ENCODE results near the gene ITGA6.

ITGA6 gene

DNA sequence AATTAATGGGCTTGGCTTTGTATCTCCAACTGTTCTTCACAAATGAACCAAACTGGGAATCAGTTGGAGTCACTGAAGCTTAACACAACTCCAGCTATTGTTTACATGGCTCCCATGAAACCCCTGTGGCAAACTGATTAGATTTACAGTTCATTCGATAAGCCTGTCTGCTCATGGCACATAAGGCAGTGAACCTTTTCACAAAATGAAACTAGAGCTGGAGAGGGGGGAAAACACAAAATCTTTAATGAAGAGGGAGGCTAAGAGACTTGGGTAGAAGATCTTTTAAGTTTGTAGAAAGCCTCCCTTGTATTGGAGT, 11.6 kb upstream of the ITGA6 start:
- H4K91ac ChIP-seq (ENCODE audit: low read depth, low read length, poor library complexity) = no peak overlapping the region
- H3K4me2 ChIP-seq (ENCODE audit: insufficient read depth, low read length, poor library complexity, severe bottlenecking) = no peak overlapping the region
- no peak overlapping the region for H3K23ac ChIP-seq (ENCODE audit: low read depth, low read length, poor library complexity)
- no peak overlapping the region for H2BK12ac ChIP-seq (ENCODE audit: low read length)
- no peak overlapping the region for H2BK5ac ChIP-seq (ENCODE audit: low read length)
- H3K4me3 ChIP-seq (ENCODE audit: low read length in 2 of 2) = no peak overlapping the region
- peaks cover 0 to 2% of the 10 kb centered on the region in 2 donors for H3K9me3 ChIP-seq (replicated peaks in 1 of 2; ENCODE audit: control insufficient read depth in 2 of 2, insufficient read depth in 1 of 2, low read depth in 1 of 2, low read length in 2 of 2)
- no peak overlapping the region for H2BK15ac ChIP-seq (ENCODE audit: low read length)
- no peak overlapping the region for H3K18ac ChIP-seq (ENCODE audit: low read length)
- no peaks in the 10 kb centered on the region for H3K27me3 ChIP-seq (ENCODE audit: control insufficient read depth in 3 of 3, insufficient read depth in 3 of 3, low read depth in 1 of 3, low read length in 3 of 3)
- no peak overlapping the region for H2AK5ac ChIP-seq (ENCODE audit: low read depth, low read length)
- H3K36me3 ChIP-seq (replicated peaks in 1 of 2; ENCODE audit: control insufficient read depth in 2 of 2, insufficient read depth in 2 of 2, low read length in 2 of 2) = no peaks in the 10 kb centered on the region
- WGBS, 2 donors (ENCODE audit: extremely low coverage in 2 of 2, insufficient read length in 2 of 2, insufficient replicate concordance in 1 of 2) = no CpG with 5 or more reads among the region's 1 CpG
- no peak overlapping the region for H4K8ac ChIP-seq (ENCODE audit: low read depth, low read length)
- H3K79me1 ChIP-seq (ENCODE audit: low read depth, low read length) = no peaks in the 10 kb centered on the region
- no peak overlapping the region for H3K14ac ChIP-seq (ENCODE audit: low read length)
- H3K27ac ChIP-seq (replicated peaks; ENCODE audit: low read length) = no peak overlapping the region
- H2AFZ ChIP-seq (ENCODE audit: low read length) = peak overlapping the region; percentile 61
- no peak for DNase-seq (ENCODE audit: low spot score)
- no peak overlapping the region for H3K9ac ChIP-seq (ENCODE audit: low read depth, low read length, poor library complexity)
- no peak overlapping the region for H3K4ac ChIP-seq (ENCODE audit: low read length)
- no peak overlapping the region for H2BK120ac ChIP-seq (ENCODE audit: low read depth, low read length)
- peaks cover 5% of the 10 kb centered on the region in 2 donors for H3K4me1 ChIP-seq (ENCODE audit: control insufficient read depth in 2 of 2, insufficient read depth in 1 of 2, low read depth in 1 of 2, low read length in 2 of 2)

DNA sequence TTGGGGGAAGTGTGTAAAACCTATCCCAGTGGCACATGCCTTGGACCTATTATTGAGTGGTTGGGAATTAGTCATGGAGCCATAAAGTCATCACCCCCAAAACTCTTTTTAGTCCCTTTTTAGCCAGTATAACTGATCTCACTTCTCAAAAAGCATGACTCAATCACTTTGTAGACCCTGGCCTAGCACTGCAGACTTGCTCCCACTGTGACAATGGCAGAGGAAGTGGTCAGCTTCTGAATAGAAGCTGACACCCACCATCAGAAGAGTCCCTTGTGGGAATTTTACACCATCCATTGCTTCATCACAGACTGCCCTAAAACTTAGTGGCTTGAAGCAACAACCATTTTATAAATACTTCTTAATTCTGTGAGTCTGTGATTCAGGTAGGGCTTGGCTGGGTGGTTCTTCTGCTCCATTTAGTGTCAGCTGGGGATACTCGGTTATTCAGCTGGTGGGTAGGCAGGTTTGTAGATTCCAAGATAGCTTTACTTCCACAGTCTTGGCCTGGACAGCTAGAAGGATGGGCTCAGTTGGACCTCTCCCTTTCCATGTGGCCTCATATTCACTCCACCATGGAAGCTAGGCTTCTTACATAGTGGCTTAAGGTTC, 10.8 kb upstream of the ITGA6 start:
- Histone ChIP-seq H3K9ac (ENCODE audit: low read depth, low read length, poor library complexity) (no peak overlapping the region), H3K79me1 (ENCODE audit: low read depth, low read length) (no peaks in the 10 kb centered on the region), H3K4me2 (ENCODE audit: insufficient read depth, low read length, poor library complexity, severe bottlenecking) (no peak overlapping the region), H3K18ac (ENCODE audit: low read length) (no peak overlapping the region), H3K9me3 (replicated peaks in 1 of 2; ENCODE audit: control insufficient read depth in 2 of 2, insufficient read depth in 1 of 2, low read depth in 1 of 2, low read length in 2 of 2) (no peaks in the 10 kb centered on the region), H2AK5ac (ENCODE audit: low read depth, low read length) (no peak overlapping the region), H2BK120ac (ENCODE audit: low read depth, low read length) (no peak overlapping the region), H3K4ac (ENCODE audit: low read length) (no peak overlapping the region), H3K4me1 (ENCODE audit: control insufficient read depth in 2 of 2, insufficient read depth in 1 of 2, low read depth in 1 of 2, low read length in 2 of 2) (peaks cover 5 to 7% of the 10 kb centered on the region in 2 donors), H3K36me3 (replicated peaks in 1 of 2; ENCODE audit: control insufficient read depth in 2 of 2, insufficient read depth in 2 of 2, low read length in 2 of 2) (no peaks in the 10 kb centered on the region), H3K27ac (replicated peaks; ENCODE audit: low read length) (no peak overlapping the region), H3K4me3 (ENCODE audit: low read length in 2 of 2) (no peak overlapping the region), H3K23ac (ENCODE audit: low read depth, low read length, poor library complexity) (no peak overlapping the region), H3K27me3 (ENCODE audit: control insufficient read depth in 3 of 3, insufficient read depth in 3 of 3, low read depth in 1 of 3, low read length in 3 of 3) (no peaks in the 10 kb centered on the region), H2AFZ (ENCODE audit: low read length) (no peak overlapping the region), H4K8ac (ENCODE audit: low read depth, low read length) (no peak overlapping the region), H2BK5ac (ENCODE audit: low read length) (no peak overlapping the region), H3K14ac (ENCODE audit: low read length) (no peak overlapping the region), H2BK12ac (ENCODE audit: low read length) (no peak overlapping the region), H2BK15ac (ENCODE audit: low read length) (no peak overlapping the region), H4K91ac (ENCODE audit: low read depth, low read length, poor library complexity) (no peak overlapping the region)
- WGBS, 2 donors (ENCODE audit: extremely low coverage in 2 of 2, insufficient read length in 2 of 2, insufficient replicate concordance in 1 of 2) = no CpG with 5 or more reads among the region's 1 CpG
- DNase-seq (ENCODE audit: low spot score) = no peak

DNA sequence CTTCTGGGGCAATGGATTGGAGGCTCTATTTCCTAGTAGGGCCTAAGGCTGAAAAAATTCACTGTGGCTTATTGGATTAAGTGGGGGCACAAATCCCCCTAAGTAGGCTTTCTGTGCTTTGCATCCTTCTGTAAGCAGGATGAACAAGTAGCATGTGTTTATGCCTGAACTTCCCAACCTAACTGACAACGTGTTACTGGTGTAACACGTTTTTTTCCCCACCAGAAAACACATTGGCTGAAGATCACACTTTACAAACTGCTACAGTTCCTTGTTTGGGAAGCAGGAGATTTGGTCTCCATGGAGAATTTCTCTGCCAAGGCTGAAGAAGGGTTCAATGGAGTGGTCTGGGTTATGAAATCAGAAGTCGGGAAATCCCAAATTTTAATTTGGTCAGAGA, 7.2 kb upstream of the ITGA6 start:
- Histone ChIP-seq H3K36me3 (replicated peaks in 1 of 2; ENCODE audit: control insufficient read depth in 2 of 2, insufficient read depth in 2 of 2, low read length in 2 of 2) (no peaks in the 10 kb centered on the region), H3K4me3 (ENCODE audit: low read length in 2 of 2) (no peak overlapping the region), H3K4me2 (ENCODE audit: insufficient read depth, low read length, poor library complexity, severe bottlenecking) (no peak overlapping the region), H3K4me1 (ENCODE audit: control insufficient read depth in 2 of 2, insufficient read depth in 1 of 2, low read depth in 1 of 2, low read length in 2 of 2) (peaks cover 5 to 7% of the 10 kb centered on the region in 2 donors), H2BK12ac (ENCODE audit: low read length) (no peak overlapping the region), H3K27ac (replicated peaks; ENCODE audit: low read length) (no peak overlapping the region), H3K27me3 (ENCODE audit: control insufficient read depth in 3 of 3, insufficient read depth in 3 of 3, low read depth in 1 of 3, low read length in 3 of 3) (peaks cover 0 to 4% (median 0%) of the 10 kb centered on the region in 3 experiments), H2BK120ac (ENCODE audit: low read depth, low read length) (no peak overlapping the region), H3K14ac (ENCODE audit: low read length) (no peak overlapping the region), H2BK15ac (ENCODE audit: low read length) (no peak overlapping the region), H3K23ac (ENCODE audit: low read depth, low read length, poor library complexity) (no peak overlapping the region), H2AK5ac (ENCODE audit: low read depth, low read length) (no peak overlapping the region), H3K9me3 (replicated peaks in 1 of 2; ENCODE audit: control insufficient read depth in 2 of 2, insufficient read depth in 1 of 2, low read depth in 1 of 2, low read length in 2 of 2) (no peaks in the 10 kb centered on the region), H2BK5ac (ENCODE audit: low read length) (no peak overlapping the region), H4K8ac (ENCODE audit: low read depth, low read length) (no peak overlapping the region), H3K18ac (ENCODE audit: low read length) (no peak overlapping the region), H3K4ac (ENCODE audit: low read length) (no peak overlapping the region), H2AFZ (ENCODE audit: low read length) (no peak overlapping the region), H3K79me1 (ENCODE audit: low read depth, low read length) (no peaks in the 10 kb centered on the region), H3K9ac (ENCODE audit: low read depth, low read length, poor library complexity) (no peak overlapping the region), H4K91ac (ENCODE audit: low read depth, low read length, poor library complexity) (no peak overlapping the region)
- DNase-seq (ENCODE audit: low spot score) = no peak
- WGBS, 2 donors (ENCODE audit: extremely low coverage in 2 of 2, insufficient read length in 2 of 2, insufficient replicate concordance in 1 of 2) = no CpG with 5 or more reads among the region's 3 CpGs

DNA sequence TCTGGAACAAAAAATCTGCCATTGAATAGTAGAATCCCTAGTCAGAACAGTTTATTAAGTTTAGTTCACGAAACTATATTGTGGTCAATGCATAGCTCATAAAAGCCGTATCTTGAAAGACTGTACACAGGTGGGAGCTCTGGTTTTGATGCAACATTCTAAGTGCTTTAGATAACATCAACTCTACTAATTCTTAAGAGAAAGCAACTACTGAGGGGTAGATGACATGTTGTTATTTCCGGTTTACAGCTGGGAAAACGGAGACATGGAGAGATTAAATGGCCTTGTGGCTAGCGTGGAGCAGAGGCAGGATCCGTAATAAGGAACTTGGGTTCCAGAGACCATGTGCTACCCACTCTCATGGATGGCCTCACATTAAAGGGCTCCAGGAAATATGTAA, 4.2 kb upstream of the ITGA6 start:
- Histone ChIP-seq H3K4me1 (ENCODE audit: control insufficient read depth in 2 of 2, insufficient read depth in 1 of 2, low read depth in 1 of 2, low read length in 2 of 2) (peaks cover 0 to 5% of the 10 kb centered on the region in 2 donors), H3K14ac (ENCODE audit: low read length) (no peak overlapping the region), H2BK5ac (ENCODE audit: low read length) (no peak overlapping the region), H3K4me3 (ENCODE audit: low read length in 2 of 2) (no peak overlapping the region), H2AFZ (ENCODE audit: low read length) (no peak overlapping the region), H3K4me2 (ENCODE audit: insufficient read depth, low read length, poor library complexity, severe bottlenecking) (no peak overlapping the region), H2BK12ac (ENCODE audit: low read length) (no peak overlapping the region), H3K18ac (ENCODE audit: low read length) (no peak overlapping the region), H3K9me3 (replicated peaks in 1 of 2; ENCODE audit: control insufficient read depth in 2 of 2, insufficient read depth in 1 of 2, low read depth in 1 of 2, low read length in 2 of 2) (no peaks in the 10 kb centered on the region), H3K9ac (ENCODE audit: low read depth, low read length, poor library complexity) (no peak overlapping the region), H4K91ac (ENCODE audit: low read depth, low read length, poor library complexity) (no peak overlapping the region), H3K23ac (ENCODE audit: low read depth, low read length, poor library complexity) (no peak overlapping the region), H3K4ac (ENCODE audit: low read length) (no peak overlapping the region), H3K36me3 (replicated peaks in 1 of 2; ENCODE audit: control insufficient read depth in 2 of 2, insufficient read depth in 2 of 2, low read length in 2 of 2) (no peaks in the 10 kb centered on the region), H2BK120ac (ENCODE audit: low read depth, low read length) (no peak overlapping the region), H4K8ac (ENCODE audit: low read depth, low read length) (no peak overlapping the region), H2BK15ac (ENCODE audit: low read length) (no peak overlapping the region), H2AK5ac (ENCODE audit: low read depth, low read length) (no peak overlapping the region), H3K79me1 (ENCODE audit: low read depth, low read length) (no peaks in the 10 kb centered on the region), H3K27me3 (ENCODE audit: control insufficient read depth in 3 of 3, insufficient read depth in 3 of 3, low read depth in 1 of 3, low read length in 3 of 3) (peaks cover 0 to 23% (median 4%) of the 10 kb centered on the region in 3 experiments), H3K27ac (replicated peaks; ENCODE audit: low read length) (no peak overlapping the region)
- WGBS, 2 donors (ENCODE audit: extremely low coverage in 2 of 2, insufficient read length in 2 of 2, insufficient replicate concordance in 1 of 2) = no CpG with 5 or more reads among the region's 6 CpGs
- no peak for DNase-seq (ENCODE audit: low spot score)

All from neuronal stem cell (in vitro differentiated cells).